Right lobe of liver (tissue), 6 donors: ENCODE data around the gene SH3PXD2A. TPM values are rescaled to one million over a fixed set of nuclear protein-coding genes. Genes with fewer than 3 reads are reported as not detected.

ENCODE experiments used
- ATAC-seq, 4 donors: fragments of 200-7000 bp; cut with Tn5 transposase; one replicate each; pipeline ENCODE4 v1.9.1; 2020; ENCODE audit warnings: mild to moderate bottlenecking in 4 of 4, moderate library complexity in 4 of 4
- DNase-seq, 3 donors: peaks; one replicate each; pipeline ENCODE4 v3.0.0-alpha.2; 2020
- H3K27ac ChIP-seq, 3 donors: fragments of 200-600 bp; one replicate each; pipeline ENCODE4 v1.8.0; 2022
- H3K27me3 ChIP-seq, 2 donors: fragments of 200-600 bp; one replicate each; pipeline ENCODE4 v1.8.0; 2022
- H3K36me3 ChIP-seq, 4 donors: fragments of 200-600 bp; sonication (generic) in 1 of 4; one replicate each; pipeline versions ENCODE4 v1.5.1 to v1.8.0; 2017 to 2022; ENCODE audit warnings: control low read depth in 1 of 4
- H3K4me1 ChIP-seq, 4 donors: fragments of 200-600 bp; sonication (generic) in 1 of 4; one replicate each; pipeline versions ENCODE4 v1.5.1 to v1.8.0; 2017 to 2022; ENCODE audit warnings: control low read depth in 1 of 4
- H3K4me3 ChIP-seq, 3 donors: fragments of 200-600 bp; one replicate each; pipeline ENCODE4 v1.8.0; 2022
- H3K9me3 ChIP-seq, 4 donors: fragments of 200-600 bp; sonication (generic) in 1 of 4; one replicate each; pipeline versions ENCODE4 v1.5.1 to v1.8.0; 2017 to 2022; ENCODE audit warnings: control low read depth in 1 of 4
- POLR2A ChIP-seq: fragments of 450-650 bp; IDR thresholded peaks from one replicate; pipeline ENCODE4 v1.6.1; 2017; ENCODE audit warnings: antibody characterized with exemption, mild to moderate bottlenecking
- WGBS: methylation state at CpG from one replicate; pipeline ENCODE4 v1.1.6; 2018; ENCODE audit warnings: low coverage, low lambda C conversion rate; ENCODE audit not compliant: insufficient coverage; ENCODE audit errors: missing lambda C conversion rate; 5-methylcytosine and 5-hydroxymethylcytosine counted together
- intact Hi-C, 2 donors: fragments of 100-400 bp; cut with DNase I; formaldehyde crosslinking; loops; one replicate each; pipeline versions ENCODE4 v1.11.2 to v1.14.1; 2022
- total RNA-seq, 6 experiments: library from RNA; depleted of rRNA in 2 of 6; stranded (reverse); fragments of >200 nt in 2 of 6; fragmentation: NEBNext Ultra II Directional in 3 of 6; extraction: Animal tissue kit (Norgen Biotek cat#: 25700) in 3 of 6; gene quantifications; one replicate each; pipeline versions ENCODE4 v1.1.0 to v1.2.4, GENCODE V29; 2016 to 2023
- TF ChIP-seq, protein P1 (sequence below), 4 donors: fragments of 200-600 bp in 3 of 4; fragments of 450-650 bp in 1 of 4; IDR thresholded peaks; one replicate each; pipeline versions ENCODE4 v1.5.1 to v1.8.0; 2016 to 2022; ENCODE audit warnings: antibody characterized with exemption in 4 of 4, mild to moderate bottlenecking in 2 of 4
- donor health status: DM: no; HTN: yes; CAD: no.
- donor health status: DM: no; HTN: no; CAD: no.
- donor health status: DM: no; HTN: no; CAD: no.
- donor health status: DM: no; HTN: yes; CAD: no.
- donor health status: DM: no; HTN: yes; CAD: no.

The SH3PXD2A gene
- total RNA-seq, 6 experiments from 2014 or later: 3.0 to 38.3 (median 10.0) TPM

- H3K9me3 ChIP-seq: no peaks in the 10 kb centered on the region
- no peaks in the 10 kb centered on the region for H3K27me3 ChIP-seq
- ATAC-seq (no peak), DNase-seq (no peak)
- peaks cover 0 to 21% (median 9%) of the 10 kb centered on the region in 4 donors for H3K4me1 ChIP-seq
- no peak overlapping the region for H3K4me3 ChIP-seq
- intact Hi-C loops: no loop called here
- no peaks in the 10 kb centered on the region for H3K36me3 ChIP-seq
- H3K27ac ChIP-seq: no peak overlapping the region
- TF ChIP-seq, protein P1, sequence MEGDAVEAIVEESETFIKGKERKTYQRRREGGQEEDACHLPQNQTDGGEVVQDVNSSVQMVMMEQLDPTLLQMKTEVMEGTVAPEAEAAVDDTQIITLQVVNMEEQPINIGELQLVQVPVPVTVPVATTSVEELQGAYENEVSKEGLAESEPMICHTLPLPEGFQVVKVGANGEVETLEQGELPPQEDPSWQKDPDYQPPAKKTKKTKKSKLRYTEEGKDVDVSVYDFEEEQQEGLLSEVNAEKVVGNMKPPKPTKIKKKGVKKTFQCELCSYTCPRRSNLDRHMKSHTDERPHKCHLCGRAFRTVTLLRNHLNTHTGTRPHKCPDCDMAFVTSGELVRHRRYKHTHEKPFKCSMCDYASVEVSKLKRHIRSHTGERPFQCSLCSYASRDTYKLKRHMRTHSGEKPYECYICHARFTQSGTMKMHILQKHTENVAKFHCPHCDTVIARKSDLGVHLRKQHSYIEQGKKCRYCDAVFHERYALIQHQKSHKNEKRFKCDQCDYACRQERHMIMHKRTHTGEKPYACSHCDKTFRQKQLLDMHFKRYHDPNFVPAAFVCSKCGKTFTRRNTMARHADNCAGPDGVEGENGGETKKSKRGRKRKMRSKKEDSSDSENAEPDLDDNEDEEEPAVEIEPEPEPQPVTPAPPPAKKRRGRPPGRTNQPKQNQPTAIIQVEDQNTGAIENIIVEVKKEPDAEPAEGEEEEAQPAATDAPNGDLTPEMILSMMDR (IDR thresholded peaks at IDR 0.05): no peak
- no peak for TF ChIP-seq POLR2A
Observed at GRCh38 chr10:103581499-103581898, 273.9 kb downstream of the SH3PXD2A start.

DNA sequence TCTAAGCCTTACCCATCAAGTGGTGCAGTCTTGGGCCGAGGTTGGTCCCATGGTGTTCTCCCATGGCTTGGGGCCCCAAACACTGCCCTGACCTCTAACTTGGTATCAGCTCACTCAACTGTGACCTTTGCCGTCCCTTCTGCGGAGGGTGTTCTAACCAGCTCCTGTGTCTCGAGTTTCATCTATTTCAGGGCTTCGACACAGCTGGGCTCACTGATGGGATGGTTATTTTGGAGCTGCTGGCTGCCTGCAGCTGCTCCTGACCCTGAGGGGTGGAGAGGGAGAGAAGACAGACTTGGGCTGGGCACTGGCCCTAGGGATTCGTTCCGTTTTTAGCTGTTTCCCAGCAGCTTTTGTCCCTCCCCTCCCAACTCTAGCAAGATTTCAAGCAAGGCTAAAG, 274.9 kb downstream of the SH3PXD2A start:
- TF ChIP-seq POLR2A: no peak
- TF ChIP-seq, protein P1 (IDR thresholded peaks at IDR 0.05): no peak
- no peak for DNase-seq
- H3K4me3 ChIP-seq: no peak overlapping the region
- H3K36me3 ChIP-seq: no peaks in the 10 kb centered on the region
- ATAC-seq: no peak
- H3K27ac ChIP-seq: no peak overlapping the region
- 62% methylated on average over 3 of the region's 7 CpGs for WGBS
- no peaks in the 10 kb centered on the region for H3K27me3 ChIP-seq
- intact Hi-C loops: no loop called here
- H3K9me3 ChIP-seq: no peaks in the 10 kb centered on the region
- peaks cover 0 to 22% (median 9%) of the 10 kb centered on the region in 4 donors for H3K4me1 ChIP-seq

DNA sequence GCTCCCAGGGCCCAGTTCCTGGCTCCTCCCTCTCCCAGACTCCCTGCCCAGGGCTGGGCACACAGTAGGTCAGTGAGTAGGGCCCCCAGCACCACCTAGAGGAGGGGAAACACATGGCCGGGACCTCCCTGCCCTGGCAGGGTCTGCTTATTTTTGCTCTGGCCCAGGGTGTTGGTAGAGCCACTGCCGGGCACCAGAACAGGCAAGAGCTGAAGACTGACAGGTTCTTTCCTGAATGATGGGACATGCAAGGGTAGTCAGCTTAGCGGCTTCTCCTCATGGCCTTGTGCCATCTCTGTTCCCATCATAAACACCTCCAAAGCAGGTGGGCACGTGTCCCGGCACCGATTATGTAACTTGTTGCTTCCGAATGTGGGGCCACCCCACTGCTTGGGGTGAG, 275.4 kb downstream of the SH3PXD2A start:
- Histone ChIP-seq H3K4me1 (peaks cover 0 to 22% (median 9%) of the 10 kb centered on the region in 4 donors), H3K27me3 (no peaks in the 10 kb centered on the region), H3K36me3 (no peaks in the 10 kb centered on the region), H3K4me3 (no peak overlapping the region), H3K27ac (no peak overlapping the region), H3K9me3 (no peaks in the 10 kb centered on the region)
- intact Hi-C loops: no loop called here
- WGBS: no CpG with 5 or more reads among the region's 7 CpGs
- ATAC-seq (no peak), DNase-seq (no peak)
- TF ChIP-seq, protein P1 (IDR thresholded peaks at IDR 0.05): no peak
- no peak for TF ChIP-seq POLR2A

- no peaks in the 10 kb centered on the region for H3K9me3 ChIP-seq
- H3K4me3 ChIP-seq: no peak overlapping the region
- peaks cover 0 to 22% (median 9%) of the 10 kb centered on the region in 4 donors for H3K4me1 ChIP-seq
- H3K27me3 ChIP-seq: no peaks in the 10 kb centered on the region
- H3K36me3 ChIP-seq: no peaks in the 10 kb centered on the region
- ATAC-seq (peak; percentile 92 to 96 (median 94)), DNase-seq (peak; percentile 83 to 86 (median 85))
- H3K27ac ChIP-seq: no peak overlapping the region
- intact Hi-C loops: no loop called here
- TF ChIP-seq, protein P1 (IDR thresholded peaks at IDR 0.05): no peak
- TF ChIP-seq POLR2A: peak; percentile 36
- WGBS: 19% methylated on average over 8 of the region's 15 CpGs
Observed at GRCh38 chr10:103578782-103579382, 276.5 kb downstream of the SH3PXD2A start.

DNA sequence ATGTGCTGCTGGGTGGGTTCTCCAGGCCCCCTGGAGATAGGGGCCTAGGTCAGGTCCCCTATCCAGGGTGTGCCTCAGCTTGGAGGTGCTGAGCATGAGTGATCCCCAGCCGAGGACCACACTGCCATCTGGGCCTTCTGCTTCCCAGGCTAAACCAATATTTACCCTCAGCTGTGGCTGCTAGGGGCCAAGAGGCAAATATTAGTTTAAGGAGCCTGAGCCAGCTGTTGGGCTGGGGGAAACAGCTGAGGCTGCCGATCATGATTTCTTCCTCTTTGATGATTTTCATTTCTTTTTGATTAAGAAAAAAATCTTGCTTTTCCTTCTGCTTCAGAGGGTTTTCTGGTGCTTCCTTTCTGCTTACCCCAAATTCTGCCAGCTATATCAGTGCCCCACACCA, 278.5 kb downstream of the SH3PXD2A start:
- no peak overlapping the region for H3K27ac ChIP-seq
- no peaks in the 10 kb centered on the region for H3K9me3 ChIP-seq
- ATAC-seq (peak; percentile 74 to 81 (median 78)), DNase-seq (peak in 1 of 3 donors; percentile 60)
- no peak for TF ChIP-seq POLR2A
- TF ChIP-seq, protein P1 (IDR thresholded peaks at IDR 0.05): no peak
- H3K4me3 ChIP-seq: no peak overlapping the region
- 6% methylated on average over 1 of the region's 2 CpGs for WGBS
- peaks cover 0 to 22% (median 9%) of the 10 kb centered on the region in 4 donors for H3K4me1 ChIP-seq
- H3K36me3 ChIP-seq: no peaks in the 10 kb centered on the region
- H3K27me3 ChIP-seq: no peaks in the 10 kb centered on the region
- intact Hi-C loops: no loop called here
